Measurements from ENCODE around the gene WDFY2.

The WDFY2 gene

GRCh38 chr13:51746802-51747201 lies 162.5 kb downstream of the WDFY2 start:
- no peak for TF ChIP-seq CTCF (IDR thresholded peaks at IDR 0.05; ENCODE audit: borderline replicate concordance, control extremely low read depth, extremely low read depth, insufficient read depth, missing control alignments)
- in situ Hi-C loops (cut with MboI; ENCODE audit: low sequenced_read_pairs, unreplicated experiment), result no loop called here
- no peak for DNase-seq (ENCODE audit: low spot score)

- DNase-seq (ENCODE audit: low spot score), result no peak
- TF ChIP-seq CTCF (IDR thresholded peaks at IDR 0.05; ENCODE audit: borderline replicate concordance, control extremely low read depth, extremely low read depth, insufficient read depth, missing control alignments), result no peak
- in situ Hi-C loops (cut with MboI; ENCODE audit: low sequenced_read_pairs, unreplicated experiment), result no loop called here
Measured at GRCh38 chr13:51747438-51748434, 163.5 kb downstream of the WDFY2 start.

GRCh38 chr13:51756651-51757050 lies 172.4 kb downstream of the WDFY2 start:
- DNase-seq (ENCODE audit: low spot score), result no peak
- in situ Hi-C loops (cut with MboI; ENCODE audit: low sequenced_read_pairs, unreplicated experiment), result no loop called here
- TF ChIP-seq CTCF (IDR thresholded peaks at IDR 0.05; ENCODE audit: borderline replicate concordance, control extremely low read depth, extremely low read depth, insufficient read depth, missing control alignments), result no peak

- in situ Hi-C loops (cut with MboI; ENCODE audit: low sequenced_read_pairs, unreplicated experiment), result no loop called here
- no peak for TF ChIP-seq CTCF (IDR thresholded peaks at IDR 0.05; ENCODE audit: borderline replicate concordance, control extremely low read depth, extremely low read depth, insufficient read depth, missing control alignments)
- DNase-seq (ENCODE audit: low spot score), result no peak
Measured at GRCh38 chr13:51758691-51759090, 174.4 kb downstream of the WDFY2 start.

GRCh38 chr13:51759240-51759639 lies 175.0 kb downstream of the WDFY2 start:
- no peak for DNase-seq (ENCODE audit: low spot score)
- in situ Hi-C loops (cut with MboI; ENCODE audit: low sequenced_read_pairs, unreplicated experiment), result no loop called here

GRCh38 chr13:51760592-51760991 lies 176.3 kb downstream of the WDFY2 start:
- TF ChIP-seq CTCF (IDR thresholded peaks at IDR 0.05; ENCODE audit: borderline replicate concordance, control extremely low read depth, extremely low read depth, insufficient read depth, missing control alignments), result no peak
- no peak for DNase-seq (ENCODE audit: low spot score)
- in situ Hi-C loops (cut with MboI; ENCODE audit: low sequenced_read_pairs, unreplicated experiment), result no loop called here

More at GRCh38 chr13:51759240-51759639, 175.0 kb downstream of the WDFY2 start:
- no peak for TF ChIP-seq CTCF (IDR thresholded peaks at IDR 0.05; ENCODE audit: borderline replicate concordance, control extremely low read depth, extremely low read depth, insufficient read depth, missing control alignments)

Data from GM13976 (cell line).